ENCODE data around the gene ASB2. TPM values are rescaled to one million over a fixed set of nuclear protein-coding genes. Genes with fewer than 3 reads are reported as not detected.

ASB2 gene
- total RNA-seq, 2 experiments from 2014 or later = 20.7 to 21.1 TPM

- CTCF ChIA-PET = interaction anchor here (0.8 kb wide), 1 partner anchor 25 kb away, joined by 3 read pairs; no protein-coding TSS in a partner anchor
- no peak overlapping the region for H3K27ac Mint-ChIP-seq
- H3K4me1 Mint-ChIP-seq = peaks cover 13% of the 10 kb centered on the region
- peaks cover 17% of the 10 kb centered on the region for H3K9me3 Mint-ChIP-seq
- H3K36me3 Mint-ChIP-seq (ENCODE audit: low read depth) = peaks cover 2% of the 10 kb centered on the region
- no peak overlapping the region for H3K4me3 Mint-ChIP-seq
- peaks cover 1% of the 10 kb centered on the region for H3K27me3 Mint-ChIP-seq
- POLR2A ChIA-PET = interaction anchor here (0.6 kb wide), 1 partner anchor 34 kb away, joined by 3 read pairs; no protein-coding TSS in a partner anchor
- DNase-seq = no peak
Observed at GRCh38 chr14:93911975-93912615, 64.3 kb downstream of the ASB2 start.

GRCh38 chr14:93909429-93910128 lies 66.8 kb downstream of the ASB2 start:
- Mint-ChIP-seq H3K4me3 (no peak overlapping the region), H3K27ac (no peak overlapping the region), H3K27me3 (peaks cover 5% of the 10 kb centered on the region), H3K9me3 (peaks cover 9% of the 10 kb centered on the region), H3K4me1 (peaks cover 17% of the 10 kb centered on the region), H3K36me3 (ENCODE audit: low read depth) (peaks cover 2% of the 10 kb centered on the region)
- CTCF ChIA-PET = interaction anchor here (1.0 kb wide), 1 partner anchor 12 kb away, joined by 3 read pairs; no protein-coding TSS in a partner anchor
- no peak for DNase-seq
- POLR2A ChIA-PET = no interaction called here

GRCh38 chr14:93906341-93907329 lies 69.7 kb downstream of the ASB2 start:
- POLR2A ChIA-PET = no interaction called here
- no peaks in the 10 kb centered on the region for H3K9me3 Mint-ChIP-seq
- H3K4me1 Mint-ChIP-seq = peaks cover 4% of the 10 kb centered on the region
- peaks cover 12% of the 10 kb centered on the region for H3K27me3 Mint-ChIP-seq
- no peaks in the 10 kb centered on the region for H3K36me3 Mint-ChIP-seq (ENCODE audit: low read depth)
- peak; percentile 73 for DNase-seq
- CTCF ChIA-PET = interaction anchor here (0.6 to 1.1 kb wide), 2 partner anchors 33 to 1261 kb away, joined by 3 to 4 read pairs; no protein-coding TSS in a partner anchor
- no peak overlapping the region for H3K4me3 Mint-ChIP-seq
- H3K27ac Mint-ChIP-seq = no peak overlapping the region

DNA sequence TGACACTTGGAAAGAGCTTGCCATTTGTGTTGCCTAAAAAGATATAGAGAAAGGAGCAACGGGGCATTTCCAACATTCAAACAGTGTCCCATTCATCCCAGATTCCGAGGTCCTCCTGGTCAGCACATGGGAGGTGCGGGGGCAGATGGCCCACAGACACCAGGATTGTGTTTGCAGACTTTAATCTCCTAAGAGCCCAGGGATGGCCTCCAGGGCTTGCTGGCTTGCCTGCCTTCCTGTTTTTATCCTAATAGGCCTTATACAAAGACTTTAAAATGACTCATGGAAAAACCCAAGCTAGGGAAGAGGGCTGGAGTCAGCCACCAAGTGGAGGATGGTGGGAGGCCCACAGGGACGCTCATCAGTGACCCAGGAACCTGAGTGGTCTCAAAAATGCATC lies 70.7 kb downstream of the ASB2 start:
- no peak for DNase-seq
- Mint-ChIP-seq H3K27ac (no peak overlapping the region), H3K9me3 (no peaks in the 10 kb centered on the region)

DNA sequence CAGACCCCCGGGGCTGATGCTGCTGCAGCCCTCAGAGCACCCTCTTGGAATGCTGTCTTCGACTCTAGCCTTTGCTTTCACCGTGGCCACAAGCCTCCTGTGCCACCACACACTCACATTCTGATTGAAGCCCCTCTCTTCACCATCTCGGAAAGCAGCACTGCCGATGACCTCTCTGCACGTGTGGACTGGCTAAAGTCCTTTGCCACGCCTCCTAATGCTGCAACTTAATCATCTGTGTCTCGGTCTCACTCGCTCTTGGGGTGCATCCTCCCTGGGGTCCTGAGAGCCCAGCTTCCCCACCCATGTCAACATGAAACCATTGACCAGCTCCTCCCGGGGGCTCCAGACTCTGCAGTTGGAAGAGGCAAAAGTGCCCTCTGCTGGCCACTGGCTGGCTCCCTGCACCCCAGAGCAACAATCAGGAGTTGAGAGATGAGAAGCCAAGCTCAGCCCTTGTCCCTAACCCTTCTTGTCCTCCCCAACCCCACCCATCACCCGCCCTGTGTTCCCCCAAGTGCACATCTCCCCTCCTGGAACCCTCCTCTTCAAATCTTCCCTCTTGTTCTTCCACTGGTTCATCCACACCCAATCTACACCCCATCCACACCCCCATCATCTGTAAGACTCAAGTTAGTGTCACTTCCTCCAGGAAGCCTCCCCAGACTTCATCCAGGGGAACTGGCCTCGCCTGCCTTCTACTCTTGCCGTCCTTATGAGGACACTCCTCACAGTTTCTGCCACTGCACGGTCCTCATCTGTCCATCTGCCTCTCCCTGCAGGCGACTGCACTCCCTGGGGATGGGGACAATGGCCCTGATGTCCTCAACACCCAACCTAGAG lies 72.8 kb downstream of the ASB2 start:
- Mint-ChIP-seq H3K4me3 (no peak overlapping the region), H3K27ac (no peak overlapping the region), H3K27me3 (peaks cover 12% of the 10 kb centered on the region), H3K36me3 (ENCODE audit: low read depth) (no peaks in the 10 kb centered on the region), H3K4me1 (peaks cover 4% of the 10 kb centered on the region), H3K9me3 (no peaks in the 10 kb centered on the region)
- ChIA-PET CTCF (interaction anchor here (0.5 to 1.4 kb wide), 2 partner anchors 36 to 289 kb away, joined by 3 read pairs; no protein-coding TSS in a partner anchor), POLR2A (no interaction called here)
- DNase-seq = no peak

More for the DNA sequence above, 70.7 kb downstream of the ASB2 start:
- H3K4me1 Mint-ChIP-seq = peaks cover 4% of the 10 kb centered on the region
- ChIA-PET CTCF (no interaction called here), POLR2A (no interaction called here)
- no peak overlapping the region for H3K4me3 Mint-ChIP-seq
- peaks cover 12% of the 10 kb centered on the region for H3K27me3 Mint-ChIP-seq
- H3K36me3 Mint-ChIP-seq (ENCODE audit: low read depth) = no peaks in the 10 kb centered on the region

DNA sequence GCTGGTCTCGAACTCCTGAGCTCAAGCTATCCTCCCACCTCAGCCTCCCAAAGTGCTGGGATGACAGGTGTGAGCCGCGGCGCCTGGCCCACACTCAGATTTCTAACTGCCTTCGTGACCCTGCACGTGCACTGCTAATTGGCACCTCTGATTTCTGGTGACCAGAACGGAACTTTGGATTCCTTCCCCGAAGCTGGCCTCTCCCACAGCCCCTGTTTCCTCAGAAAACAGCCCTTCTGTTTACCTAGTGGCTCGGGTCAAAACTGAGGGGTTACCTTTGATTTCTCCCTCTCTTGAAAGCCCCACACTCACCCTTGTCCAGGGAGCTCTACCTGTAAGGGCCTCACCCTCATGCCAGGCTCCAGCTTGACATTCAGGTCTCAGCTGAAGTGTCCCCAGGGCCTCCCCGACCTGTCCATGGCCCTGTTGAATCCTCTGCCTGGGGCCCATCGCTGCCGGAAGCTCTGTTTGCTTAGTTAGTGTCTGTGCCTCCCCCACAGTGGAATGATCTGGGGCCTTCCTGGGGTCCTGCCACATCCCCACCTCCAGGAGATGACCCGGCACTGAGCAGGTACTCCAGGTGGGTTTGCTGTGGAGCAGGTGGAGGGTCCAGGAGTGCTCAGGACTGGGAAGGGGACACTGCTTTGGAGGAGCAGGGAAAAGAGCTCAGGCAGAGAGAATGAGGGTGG lies 73.6 kb downstream of the ASB2 start:
- Mint-ChIP-seq H3K27ac (no peak overlapping the region), H3K4me1 (peaks cover 4% of the 10 kb centered on the region), H3K9me3 (no peaks in the 10 kb centered on the region), H3K36me3 (ENCODE audit: low read depth) (no peaks in the 10 kb centered on the region), H3K27me3 (peaks cover 12% of the 10 kb centered on the region), H3K4me3 (no peak overlapping the region)
- no peak for DNase-seq
- CTCF ChIA-PET = interaction anchor here (0.5 to 1.6 kb wide), 3 partner anchors 20 to 288 kb away, joined by 3 read pairs; no protein-coding TSS in a partner anchor
- POLR2A ChIA-PET = no interaction called here

DNA sequence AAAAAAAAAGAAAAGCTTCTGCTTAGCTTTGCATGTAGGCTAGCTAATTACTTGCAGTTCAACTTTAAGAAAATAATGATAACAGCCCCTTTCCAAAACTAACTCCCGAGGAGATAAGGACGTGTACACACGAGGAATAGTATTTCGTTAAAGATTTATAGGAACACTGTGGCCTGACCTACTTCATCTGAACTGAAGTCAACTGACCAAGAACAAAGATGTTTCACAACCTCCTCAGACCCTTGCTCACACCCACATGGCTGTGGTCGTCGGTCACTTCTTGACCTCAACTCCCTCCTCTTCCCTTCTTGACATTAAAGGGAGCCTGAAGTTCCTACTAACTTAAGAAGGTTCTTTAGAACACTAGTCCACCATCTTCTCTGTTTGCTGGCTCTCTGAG lies 74.6 kb downstream of the ASB2 start:
- Mint-ChIP-seq H3K27ac (no peak overlapping the region), H3K9me3 (no peaks in the 10 kb centered on the region), H3K4me1 (peaks cover 4% of the 10 kb centered on the region), H3K4me3 (no peak overlapping the region), H3K27me3 (peaks cover 12% of the 10 kb centered on the region), H3K36me3 (ENCODE audit: low read depth) (no peaks in the 10 kb centered on the region)
- DNase-seq = no peak
- CTCF ChIA-PET = interaction anchor here (1.4 to 1.6 kb wide), 2 partner anchors 21 to 38 kb away, joined by 3 read pairs; no protein-coding TSS in a partner anchor
- POLR2A ChIA-PET = no interaction called here

DNA sequence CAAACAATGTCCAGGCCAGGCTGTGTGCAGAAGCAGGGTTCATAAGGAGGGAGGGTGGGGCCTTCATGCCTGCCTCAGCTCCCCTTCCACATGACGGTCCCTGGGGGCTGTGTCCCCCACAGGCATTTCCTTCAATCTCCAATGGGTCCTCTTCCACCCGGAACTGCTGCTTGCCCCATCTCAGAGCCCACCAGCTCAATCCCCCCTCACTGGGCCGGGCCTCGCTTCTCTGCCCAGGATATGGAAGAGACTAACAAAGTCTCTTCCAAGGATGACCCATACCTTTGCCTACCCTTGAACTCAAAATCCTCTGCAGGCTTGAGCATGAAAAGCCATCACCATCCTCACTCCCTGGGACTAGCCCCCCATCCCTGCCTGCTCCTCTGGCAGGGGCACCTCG lies 77.6 kb downstream of the ASB2 start:
- no peaks in the 10 kb centered on the region for H3K4me1 Mint-ChIP-seq
- peaks cover under 1% of the 10 kb centered on the region for H3K27me3 Mint-ChIP-seq
- H3K9me3 Mint-ChIP-seq = no peaks in the 10 kb centered on the region
- ChIA-PET CTCF (no interaction called here), POLR2A (no interaction called here)
- no peak overlapping the region for H3K4me3 Mint-ChIP-seq
- no peaks in the 10 kb centered on the region for H3K36me3 Mint-ChIP-seq (ENCODE audit: low read depth)
- no peak overlapping the region for H3K27ac Mint-ChIP-seq
- no peak for DNase-seq

DNA sequence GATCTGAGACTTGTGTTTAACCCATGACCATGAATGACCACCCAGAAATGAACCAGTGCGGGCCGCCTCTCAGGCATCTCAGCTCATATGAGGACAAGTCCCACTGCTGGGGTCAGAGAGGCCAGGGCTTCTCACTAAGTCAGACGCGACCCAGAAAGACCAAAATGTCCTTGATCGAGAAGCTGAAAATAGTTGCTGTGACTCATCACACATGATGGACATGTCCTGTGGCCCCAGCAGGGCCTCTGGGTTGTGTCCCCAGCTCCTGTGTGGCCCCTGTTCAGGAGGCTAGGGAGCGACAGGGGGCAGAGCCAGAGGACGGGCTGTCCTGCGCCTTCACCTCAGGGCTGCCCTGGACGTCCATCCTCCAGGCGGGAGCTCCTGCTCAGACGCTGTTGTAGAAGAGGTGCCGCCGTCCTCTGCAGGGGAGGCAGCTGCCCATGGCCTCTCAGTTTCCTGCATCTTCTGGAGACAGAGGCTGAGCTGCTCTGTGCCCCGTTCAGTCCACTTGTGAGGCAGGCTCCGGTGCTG lies 78.2 kb downstream of the ASB2 start:
- no peaks in the 10 kb centered on the region for H3K27me3 Mint-ChIP-seq
- H3K9me3 Mint-ChIP-seq = no peaks in the 10 kb centered on the region
- H3K36me3 Mint-ChIP-seq (ENCODE audit: low read depth) = no peaks in the 10 kb centered on the region
- DNase-seq = no peak
- ChIA-PET POLR2A (no interaction called here), CTCF (interaction anchor here (1.0 kb wide), 1 partner anchor 11 kb away, joined by 3 read pairs; no protein-coding TSS in a partner anchor)
- H3K27ac Mint-ChIP-seq = no peak overlapping the region
- no peak overlapping the region for H3K4me3 Mint-ChIP-seq
- H3K4me1 Mint-ChIP-seq = no peaks in the 10 kb centered on the region

DNA sequence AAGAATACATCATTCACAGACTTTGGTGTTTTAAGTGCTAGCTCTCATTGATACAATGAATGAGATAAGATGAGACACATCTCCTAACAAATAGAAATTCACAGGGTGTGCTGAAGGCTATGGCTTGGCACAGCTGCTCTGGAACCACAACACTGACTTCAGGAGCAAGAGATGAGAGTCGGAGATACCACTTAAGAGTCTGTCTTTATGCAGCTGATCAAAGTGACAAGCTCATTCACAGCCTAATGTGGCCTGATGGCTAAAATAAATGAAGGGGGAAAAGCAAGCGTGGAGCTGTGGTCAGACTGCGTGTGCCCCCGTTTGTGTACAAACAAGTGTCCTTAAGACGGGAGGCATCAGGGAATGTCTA lies 78.9 kb downstream of the ASB2 start:
- Mint-ChIP-seq H3K27me3 (no peaks in the 10 kb centered on the region), H3K27ac (no peak overlapping the region), H3K9me3 (no peaks in the 10 kb centered on the region), H3K4me1 (no peaks in the 10 kb centered on the region), H3K4me3 (no peak overlapping the region), H3K36me3 (ENCODE audit: low read depth) (no peaks in the 10 kb centered on the region)
- CTCF ChIA-PET = interaction anchor here (0.5 to 1.0 kb wide), 2 partner anchors 12 to 671 kb away, joined by 3 read pairs; no protein-coding TSS in a partner anchor
- POLR2A ChIA-PET = no interaction called here
- DNase-seq = no peak

GRCh38 chr14:93895023-93895604 lies 81.3 kb downstream of the ASB2 start:
- H3K36me3 Mint-ChIP-seq (ENCODE audit: low read depth) = no peaks in the 10 kb centered on the region
- no peak overlapping the region for H3K27ac Mint-ChIP-seq
- no peak overlapping the region for H3K4me3 Mint-ChIP-seq
- no peaks in the 10 kb centered on the region for H3K4me1 Mint-ChIP-seq
- peaks cover 9% of the 10 kb centered on the region for H3K27me3 Mint-ChIP-seq
- H3K9me3 Mint-ChIP-seq = no peaks in the 10 kb centered on the region
- no peak for DNase-seq
- ChIA-PET POLR2A (interaction anchor here (0.6 kb wide), 1 partner anchor 188 kb away, joined by 5 read pairs; no protein-coding TSS in a partner anchor), CTCF (interaction anchor here (0.8 to 1.4 kb wide), 2 partner anchors 10 to 18 kb away, joined by 3 to 4 read pairs; no protein-coding TSS in a partner anchor)
